ENCODE data around the gene PLD6. TPM values are rescaled to one million over a fixed set of nuclear protein-coding genes. Genes with fewer than 3 reads are reported as not detected.
A peak's percentile ranks its signal among the peaks of the same experiment; 100 is the strongest.

Gene PLD6
- total RNA-seq, 4 donors from 2014 or later = 3.1 to 13.7 (median 6.9) TPM

- 92% methylated on average over 17 of the region's 17 CpGs for WGBS
- intact Hi-C loops (cut with DNase I) = no loop called here
- TF ChIP-seq CTCF (IDR thresholded peaks at IDR 0.05) (no peak), EP300 (IDR thresholded peaks at IDR 0.05) (no peak), POLR2AphosphoS5 (IDR thresholded peaks at IDR 0.05) (no peak), POLR2A (IDR thresholded peaks at IDR 0.05; ENCODE audit: low read depth) (no peak)
- Histone ChIP-seq H3K9me3 (no peaks in the 10 kb centered on the region), H3K4me3 (no peak overlapping the region), H3K36me3 (peaks cover 71 to 100% (median 93%) of the 10 kb centered on the region in 4 donors), H3K4me1 (peaks cover 0 to 7% (median 3%) of the 10 kb centered on the region in 4 donors), H3K27ac (replicated peaks in 1 of 4) (no peak overlapping the region), H3K27me3 (no peaks in the 10 kb centered on the region)
- DNase-seq (ENCODE audit: extremely low spot score) = no peak
Measured at GRCh38 chr17:17216236-17216635, 10.1 kb upstream of the PLD6 start.

GRCh38 chr17:17215575-17215974 is 9.4 kb upstream of the PLD6 start:
- Histone ChIP-seq H3K27me3 (no peaks in the 10 kb centered on the region), H3K27ac (replicated peaks in 1 of 4) (no peak overlapping the region), H3K9me3 (no peaks in the 10 kb centered on the region), H3K4me1 (peaks cover 0 to 7% (median 3%) of the 10 kb centered on the region in 4 donors), H3K36me3 (peaks cover 65 to 96% (median 88%) of the 10 kb centered on the region in 4 donors), H3K4me3 (no peak overlapping the region)
- no peak for DNase-seq (ENCODE audit: extremely low spot score)
- intact Hi-C loops (cut with DNase I) = no loop called here
- 73% methylated on average over 7 of the region's 8 CpGs for WGBS
- no peak for TF ChIP-seq EP300 (IDR thresholded peaks at IDR 0.05)
- no peak for TF ChIP-seq POLR2A (IDR thresholded peaks at IDR 0.05; ENCODE audit: low read depth)
- TF ChIP-seq CTCF (IDR thresholded peaks at IDR 0.05) = no peak
- TF ChIP-seq POLR2AphosphoS5 (IDR thresholded peaks at IDR 0.05) = no peak

GRCh38 chr17:17214646-17215436 is 8.7 kb upstream of the PLD6 start:
- H3K4me1 ChIP-seq = peaks cover 0 to 7% (median 3%) of the 10 kb centered on the region in 4 donors
- H3K27ac ChIP-seq (replicated peaks in 1 of 4) = no peak overlapping the region
- intact Hi-C loops (cut with DNase I) = no loop called here
- no peaks in the 10 kb centered on the region for H3K9me3 ChIP-seq
- H3K27me3 ChIP-seq = no peaks in the 10 kb centered on the region
- no peak overlapping the region for H3K4me3 ChIP-seq
- no peak for TF ChIP-seq EP300 (IDR thresholded peaks at IDR 0.05)
- no peak for TF ChIP-seq CTCF (IDR thresholded peaks at IDR 0.05)
- TF ChIP-seq POLR2A (IDR thresholded peaks at IDR 0.05; ENCODE audit: low read depth) = no peak
- no peak for TF ChIP-seq POLR2AphosphoS5 (IDR thresholded peaks at IDR 0.05)
- 82% methylated on average over 24 of the region's 27 CpGs for WGBS
- peaks cover 62 to 88% (median 82%) of the 10 kb centered on the region in 4 donors for H3K36me3 ChIP-seq
- no peak for DNase-seq (ENCODE audit: extremely low spot score)

- Histone ChIP-seq H3K27me3 (no peaks in the 10 kb centered on the region), H3K4me3 (no peak overlapping the region), H3K9me3 (no peaks in the 10 kb centered on the region), H3K4me1 (peaks cover 0 to 7% (median 3%) of the 10 kb centered on the region in 4 donors), H3K27ac (replicated peaks in 1 of 4) (peak overlapping the region in 2 of 4 donors; percentile 17 to 44), H3K36me3 (peaks cover 57 to 78% (median 72%) of the 10 kb centered on the region in 4 donors)
- no peak for TF ChIP-seq CTCF (IDR thresholded peaks at IDR 0.05)
- no peak for TF ChIP-seq POLR2AphosphoS5 (IDR thresholded peaks at IDR 0.05)
- TF ChIP-seq POLR2A (IDR thresholded peaks at IDR 0.05; ENCODE audit: low read depth) = no peak
- no peak for TF ChIP-seq EP300 (IDR thresholded peaks at IDR 0.05)
- WGBS = 68% methylated on average over 7 of the region's 10 CpGs
- intact Hi-C loops (cut with DNase I) = no loop called here
- no peak for DNase-seq (ENCODE audit: extremely low spot score)
Measured at GRCh38 chr17:17213775-17214174, 7.6 kb upstream of the PLD6 start.
